H1 (cell line): ENCODE measurements around the gene SAA1. TPM values are rescaled to one million over a fixed set of nuclear protein-coding genes. Genes with fewer than 3 reads are reported as not detected.

ENCODE experiments used
- CTCF ChIA-PET: fragments of 300-600 bp; sonication (Branson Sonifier 250); formaldehyde crosslinking; loops from one replicate; lab custom pipeline; 2021; ENCODE audit not compliant: partially characterized antibody; lab: Charles Lee
- POLR2A ChIA-PET: fragments of 300-600 bp; sonication (Branson Sonifier 250); formaldehyde crosslinking; loops from one replicate; lab custom pipeline; 2021; ENCODE audit warnings: inconsistent platforms; ENCODE audit not compliant: partially characterized antibody; lab: Charles Lee
- DNase-seq, 2 experiments: peaks; one replicate each; pipeline versions ENCODE4 v3.0.0 to v3.0.0-alpha.2; 2010 to 2022; ENCODE audit warnings: low spot score in 2 of 2, low read depth in 1 of 2, mixed read lengths in 1 of 2
- FAIRE-seq: peaks from 2 replicates; lab custom pipeline; 2011; peaks lifted over from hg19 to GRCh38; lab: Jason Lieb, UNC
- H2AFZ ChIP-seq: 2 replicates; pipeline ENCODE4 v1.8.1; 2012; ENCODE audit warnings: low read length, inconsistent platforms
- H2AK5ac ChIP-seq: 2 replicates; pipeline ENCODE4 v1.6.1; 2013; ENCODE audit warnings: low read depth, low read length
- H2BK120ac ChIP-seq: replicated peaks from 2 replicates; pipeline ENCODE3; 2013; ENCODE audit warnings: low read depth, low read length, inconsistent platforms
- H2BK12ac ChIP-seq: 2 replicates; pipeline ENCODE4 v1.6.1; 2013; ENCODE audit warnings: low read depth, low read length
- H2BK15ac ChIP-seq: 2 replicates; pipeline ENCODE4 v1.6.1; 2013; ENCODE audit warnings: low read length
- H2BK20ac ChIP-seq: 2 replicates; pipeline ENCODE4 v1.6.1; 2013; ENCODE audit warnings: low read length
- H2BK5ac ChIP-seq: 2 replicates; pipeline ENCODE4 v1.6.1; 2013; ENCODE audit warnings: low read depth, low read length
- H3K14ac ChIP-seq: 2 replicates; pipeline ENCODE4 v1.6.1; 2013; ENCODE audit warnings: inconsistent platforms; ENCODE audit not compliant: insufficient read length
- H3K18ac ChIP-seq: 2 replicates; pipeline ENCODE4 v1.6.1; 2013; ENCODE audit warnings: low read length; ENCODE audit errors: extremely low read depth
- H3K23ac ChIP-seq: 2 replicates; pipeline ENCODE4 v1.6.1; 2013; ENCODE audit warnings: inconsistent platforms; ENCODE audit not compliant: insufficient read length
- H3K23me2 ChIP-seq: 2 replicates; pipeline ENCODE4 v1.6.1; 2013; ENCODE audit warnings: low read depth, low read length
- H3K27ac ChIP-seq: 2 replicates; pipeline ENCODE4 v1.6.1; 2011; ENCODE audit warnings: low read depth, low read length, inconsistent platforms
- H3K27me3 ChIP-seq, 4 experiments: replicated peaks in 1 of 4; 1 replicate in 1 of 4; 2 replicates in 3 of 4; pipeline versions ENCODE4 v1.6.1 to v1.8.1; 2011 to 2013; ENCODE audit warnings: low read length in 3 of 4, mild to moderate bottlenecking in 3 of 4, inconsistent platforms in 2 of 4, mixed read lengths in 2 of 4, moderate library complexity in 1 of 4; ENCODE audit not compliant: control insufficient read depth in 3 of 4, insufficient read depth in 3 of 4; ENCODE audit errors: extremely low read depth in 1 of 4
- H3K36me3 ChIP-seq, 4 experiments: 2 replicates each; pipeline versions ENCODE4 v1.6.1 to v1.8.1; 2011 to 2013; ENCODE audit warnings: mild to moderate bottlenecking in 4 of 4, low read length in 3 of 4, moderate library complexity in 2 of 4, control low read depth in 1 of 4, inconsistent platforms in 1 of 4; ENCODE audit not compliant: insufficient read depth in 4 of 4, control insufficient read depth in 2 of 4
- H3K4ac ChIP-seq: replicated peaks from 2 replicates; pipeline ENCODE3; 2013; ENCODE audit warnings: low read length, low read depth, mixed read lengths, inconsistent platforms; ENCODE audit not compliant: insufficient read length
- H3K4me1 ChIP-seq, 4 experiments: replicated peaks in 1 of 4; 1 replicate in 1 of 4; 2 replicates in 3 of 4; pipeline versions ENCODE4 v1.6.1 to v1.8.1; 2011 to 2013; ENCODE audit warnings: low read length in 3 of 4, inconsistent platforms in 2 of 4, mixed read lengths in 1 of 4; ENCODE audit not compliant: insufficient read depth in 4 of 4, control insufficient read depth in 3 of 4
- H3K4me2 ChIP-seq, 2 experiments: 2 replicates each; pipeline versions ENCODE4 v1.6.1 to v1.8.1; 2011 to 2013; ENCODE audit warnings: low read depth in 2 of 2, low read length in 2 of 2, control low read depth in 1 of 2, inconsistent platforms in 1 of 2, mild to moderate bottlenecking in 1 of 2; ENCODE audit not compliant: insufficient read depth in 1 of 2
- H3K4me3 ChIP-seq, 4 experiments: fragments of 200-600, 300-600 bp in 1 of 4; sonication (generic), shearing (Covaris generic), sonication (Bioruptor Twin) in 1 of 4; 2 replicates each; pipeline versions ENCODE4 v1.5.1 to v1.8.1; 2011 to 2016; ENCODE audit warnings: low read length in 4 of 4, low read depth in 3 of 4, control low read depth in 2 of 4, inconsistent platforms in 2 of 4, mild to moderate bottlenecking in 2 of 4, mixed read lengths in 1 of 4, moderate library complexity in 1 of 4; ENCODE audit not compliant: insufficient read depth in 2 of 4; ENCODE audit errors: extremely low read depth in 1 of 4
- H3K56ac ChIP-seq: replicated peaks from 2 replicates; pipeline ENCODE3; 2013; ENCODE audit warnings: low read depth, mild to moderate bottlenecking, mixed read lengths, low read length, inconsistent platforms; ENCODE audit not compliant: insufficient read length
- H3K79me1 ChIP-seq: 2 replicates; pipeline ENCODE4 v1.6.1; 2013; ENCODE audit warnings: low read depth, low read length, control low read depth
- H3K79me2 ChIP-seq, 2 experiments: 2 replicates each; pipeline versions ENCODE4 v1.6.1 to v1.8.1; 2012 to 2013; ENCODE audit warnings: low read length in 2 of 2, mild to moderate bottlenecking in 2 of 2, inconsistent platforms in 1 of 2; ENCODE audit not compliant: insufficient read depth in 2 of 2, control insufficient read depth in 1 of 2
- H3K9ac ChIP-seq, 4 experiments: replicated peaks in 1 of 4; 1 replicate in 1 of 4; 2 replicates in 3 of 4; pipeline versions ENCODE4 v1.6.1 to v1.8.1; 2011 to 2013; ENCODE audit warnings: low read depth in 3 of 4, low read length in 3 of 4, control low read depth in 2 of 4, mild to moderate bottlenecking in 2 of 4, moderate library complexity in 2 of 4, inconsistent platforms in 1 of 4; ENCODE audit errors: extremely low read depth in 1 of 4
- H3K9me3 ChIP-seq, 2 experiments: 2 replicates each; pipeline versions ENCODE4 v1.6.1 to v1.8.1; 2012 to 2013; ENCODE audit warnings: mild to moderate bottlenecking in 2 of 2, moderate library complexity in 2 of 2, control low read depth in 1 of 2, inconsistent platforms in 1 of 2, low read depth in 1 of 2, low read length in 1 of 2, mixed read lengths in 1 of 2; ENCODE audit not compliant: insufficient read depth in 2 of 2
- H4K20me1 ChIP-seq, 2 experiments: replicated peaks in 1 of 2; 2 replicates each; pipeline versions ENCODE3 to v1.8.1; 2011 to 2013; ENCODE audit warnings: inconsistent platforms in 2 of 2, low read length in 2 of 2, mild to moderate bottlenecking in 1 of 2; ENCODE audit not compliant: insufficient read depth in 2 of 2, control insufficient read depth in 1 of 2
- H4K5ac ChIP-seq: 2 replicates; pipeline ENCODE4 v1.6.1; 2013; ENCODE audit warnings: low read length, low read depth, mixed read lengths, inconsistent platforms; ENCODE audit not compliant: insufficient read length
- H4K8ac ChIP-seq: 2 replicates; pipeline ENCODE4 v1.8.0; 2013; ENCODE audit warnings: mild to moderate bottlenecking, moderate library complexity, low read length, inconsistent platforms; ENCODE audit not compliant: insufficient read depth; ENCODE audit errors: extremely low read depth
- H4K91ac ChIP-seq: replicated peaks from 2 replicates; pipeline ENCODE3; 2013; ENCODE audit warnings: low read length, mixed read lengths, inconsistent platforms; ENCODE audit not compliant: insufficient read length
- NANOG ChIP-seq: IDR thresholded peaks from 2 replicates; pipeline ENCODE4 v1.6.1; 2011; ENCODE audit warnings: low read length, low read depth, mild to moderate bottlenecking, inconsistent platforms; ENCODE audit not compliant: insufficient read depth, poor library complexity, severe bottlenecking
- POU5F1 ChIP-seq: IDR thresholded peaks from 2 replicates; pipeline ENCODE4 v1.6.1; 2011; ENCODE audit warnings: low read depth, mild to moderate bottlenecking, low read length, moderate library complexity
- SP2 ChIP-seq: IDR thresholded peaks from 2 replicates; pipeline ENCODE4 v1.6.1; 2012; ENCODE audit warnings: mild to moderate bottlenecking, low read length, inconsistent platforms
- WGBS, 2 experiments: shearing (Covaris generic) in 1 of 2; methylation state at CpG; one replicate each; pipeline versions ENCODE4 v1.1.6 to v1.1.7; 2013 to 2015; ENCODE audit warnings: low lambda C conversion rate in 2 of 2, mixed read lengths in 2 of 2, inconsistent platforms in 1 of 2, low coverage in 1 of 2, missing lambda C conversion rate in 1 of 2; ENCODE audit not compliant: insufficient replicate concordance in 2 of 2, insufficient coverage in 1 of 2, insufficient read length in 1 of 2; ENCODE audit errors: extremely low coverage in 1 of 2, missing lambda C conversion rate in 1 of 2; 5-methylcytosine and 5-hydroxymethylcytosine counted together
- polyA plus RNA-seq, 7 experiments: library from polyadenylated mRNA; depleted of rRNA in 3 of 7; stranded (reverse) in 5 of 7; unstranded in 2 of 7; fragments of >200 nt in 5 of 7; fragments of 200-250 nt in 2 of 7; gene quantifications; 1 replicate in 5 of 7; 2 replicates in 1 of 7; 4 replicates in 1 of 7; pipeline versions ENCODE4 v1.2.1 to v1.2.3, GENCODE V29; 2011 to 2013; ENCODE audit warnings: missing spikeins in 2 of 7, mixed read lengths in 2 of 7
- total RNA-seq: library from RNA; stranded (reverse); fragmentation: NEBNext Ultra II Directional; extraction: Animal tissue kit (Norgen Biotek cat#: 25700); gene quantifications from 2 replicates; pipeline ENCODE4 v1.2.1, GENCODE V29; 2021

Gene SAA1
- total and polyA plus RNA-seq, 2 of the 8 experiments (the other 6 are each of a cell fraction or from before 2014, with no cell fraction given) = 0.41 TPM; not detected in 1

DNA sequence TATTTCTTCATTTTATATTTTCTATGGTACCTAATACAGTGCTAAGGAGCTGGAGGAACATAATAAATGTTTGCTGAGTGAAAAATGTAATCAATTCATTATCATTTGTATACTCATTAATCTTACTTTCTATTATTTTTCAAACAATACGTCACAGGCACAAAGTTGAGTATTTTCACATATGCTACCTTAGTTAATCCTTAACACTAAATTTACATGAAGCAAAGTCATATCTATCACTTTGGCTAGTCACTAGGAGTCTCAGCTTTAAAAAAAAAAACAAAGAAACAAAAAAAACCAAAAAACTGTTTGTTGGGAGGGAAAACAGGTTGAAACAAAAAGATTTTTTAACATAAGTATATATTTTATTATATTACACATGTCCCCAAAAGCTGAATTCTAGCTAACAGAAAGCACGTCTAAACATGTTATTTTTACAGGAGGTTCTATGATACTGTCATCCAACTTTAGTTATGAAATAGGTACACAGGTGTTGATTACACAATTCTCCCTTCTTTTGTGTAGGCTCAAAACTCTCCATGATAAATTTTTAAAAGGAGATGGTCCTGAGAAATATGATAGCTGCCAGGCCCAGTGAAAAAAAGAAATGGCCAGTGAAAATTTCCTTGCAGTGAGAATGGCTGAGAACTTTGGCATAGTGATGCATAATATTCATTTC, 41.5 kb downstream of the SAA1 start:
- Histone ChIP-seq H3K4me2 (no peak overlapping the region), H4K20me1 (no peaks in the 10 kb centered on the region), H2BK20ac (no peak overlapping the region), H3K27me3 (no peaks in the 10 kb centered on the region), H3K4me3 (no peak overlapping the region), H3K4me1 (no peaks in the 10 kb centered on the region), H3K79me1 (peaks cover 2% of the 10 kb centered on the region; the same call in 1 of the 2 replicates), H3K36me3 (peaks cover 11 to 62% (median 38%) of the 10 kb centered on the region in 4 experiments), H4K8ac (no peak overlapping the region), H3K56ac (no peak overlapping the region), H2BK12ac (no peak overlapping the region), H3K27ac (no peak overlapping the region), H2AK5ac (no peak overlapping the region), H4K5ac (no peak overlapping the region), H2BK5ac (no peak overlapping the region), H4K91ac (no peak overlapping the region), H3K9ac (no peak overlapping the region), H3K18ac (no peak overlapping the region), H3K4ac (no peak overlapping the region), H3K79me2 (peaks cover 0 to 4% of the 10 kb centered on the region in 2 experiments; a peak in 1 of 4 replicates), H2BK120ac (no peak overlapping the region), H3K9me3 (no peaks in the 10 kb centered on the region), H3K23me2 (no peaks in the 10 kb centered on the region), H2AFZ (no peak overlapping the region), H3K23ac (no peak overlapping the region), H3K14ac (no peak overlapping the region), H2BK15ac (no peak overlapping the region)
- TF ChIP-seq NANOG = no peak
- no peak for TF ChIP-seq SP2
- no peak for TF ChIP-seq POU5F1
- WGBS, 2 experiments = 85% methylated on average over 2 of the region's 2 CpGs; no CpG with 5 or more reads in 1 of the 2 experiments
- no peak for DNase-seq
- ChIA-PET POLR2A (no interaction called here), CTCF (interaction anchor here (0.6 to 1.4 kb wide), 2 partner anchors 137 to 192 kb away, joined by 4 read pairs; no protein-coding TSS in a partner anchor)
- no peak for FAIRE-seq
